ENCODE measurements around the gene FOXP1. TPM values are rescaled to one million over a fixed set of nuclear protein-coding genes. Genes with fewer than 3 reads are reported as not detected.

The FOXP1 gene
- total and polyA plus RNA-seq, 8 donors: 12.3 to 215 (median 117) TPM

DNA sequence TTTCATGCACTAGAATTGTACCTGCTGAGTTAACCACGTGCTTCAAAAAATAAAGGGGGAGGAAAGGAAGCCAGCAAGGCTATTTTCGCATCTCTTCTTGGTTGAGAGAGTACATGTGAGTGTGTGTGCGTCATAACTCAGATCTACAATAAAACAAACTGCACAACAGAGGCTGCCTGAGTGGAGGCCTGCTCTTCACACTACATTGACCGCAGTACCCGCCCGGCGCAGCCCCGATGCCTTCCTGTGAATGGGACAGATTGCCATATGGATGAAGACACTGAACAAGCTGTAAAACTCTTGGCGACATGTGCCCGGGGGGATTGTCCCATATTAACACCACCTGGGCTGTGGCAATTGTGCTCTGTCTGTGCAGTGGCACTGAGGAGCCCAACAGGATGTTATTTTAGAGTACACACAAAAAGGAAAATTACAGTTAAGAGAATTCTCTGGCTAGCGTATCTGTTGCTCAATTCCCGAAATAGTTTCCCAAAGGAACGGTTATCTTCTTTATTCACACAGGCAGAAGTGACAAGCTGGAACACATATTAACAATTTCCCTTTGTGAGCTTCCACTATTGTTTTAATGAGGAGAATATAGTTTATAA is 551.5 kb downstream of the FOXP1 start:
- H3K4me1 ChIP-seq: peaks cover 27 to 72% (median 45%) of the 10 kb centered on the region in 4 donors
- H3K36me3 ChIP-seq: peaks cover 10 to 67% (median 45%) of the 10 kb centered on the region in 4 donors
- no peak overlapping the region for H3K4me3 ChIP-seq
- WGBS, 5 donors: 73 to 88% (median 84%) methylated on average over 13 of the region's 13 CpGs
- peak overlapping the region in 3 of 5 donors; percentile 23 to 55 (median 25) for H3K27ac ChIP-seq
- intact Hi-C loops (cut with DNase I; ENCODE audit: low total_unique reads): no loop called here
- H3K9me3 ChIP-seq: no peaks in the 10 kb centered on the region
- no peak for DNase-seq
- no peaks in the 10 kb centered on the region for H3K27me3 ChIP-seq
- TF ChIP-seq, protein P1, sequence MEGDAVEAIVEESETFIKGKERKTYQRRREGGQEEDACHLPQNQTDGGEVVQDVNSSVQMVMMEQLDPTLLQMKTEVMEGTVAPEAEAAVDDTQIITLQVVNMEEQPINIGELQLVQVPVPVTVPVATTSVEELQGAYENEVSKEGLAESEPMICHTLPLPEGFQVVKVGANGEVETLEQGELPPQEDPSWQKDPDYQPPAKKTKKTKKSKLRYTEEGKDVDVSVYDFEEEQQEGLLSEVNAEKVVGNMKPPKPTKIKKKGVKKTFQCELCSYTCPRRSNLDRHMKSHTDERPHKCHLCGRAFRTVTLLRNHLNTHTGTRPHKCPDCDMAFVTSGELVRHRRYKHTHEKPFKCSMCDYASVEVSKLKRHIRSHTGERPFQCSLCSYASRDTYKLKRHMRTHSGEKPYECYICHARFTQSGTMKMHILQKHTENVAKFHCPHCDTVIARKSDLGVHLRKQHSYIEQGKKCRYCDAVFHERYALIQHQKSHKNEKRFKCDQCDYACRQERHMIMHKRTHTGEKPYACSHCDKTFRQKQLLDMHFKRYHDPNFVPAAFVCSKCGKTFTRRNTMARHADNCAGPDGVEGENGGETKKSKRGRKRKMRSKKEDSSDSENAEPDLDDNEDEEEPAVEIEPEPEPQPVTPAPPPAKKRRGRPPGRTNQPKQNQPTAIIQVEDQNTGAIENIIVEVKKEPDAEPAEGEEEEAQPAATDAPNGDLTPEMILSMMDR (IDR thresholded peaks at IDR 0.05): no peak
- TF ChIP-seq POLR2AphosphoS5 (IDR thresholded peaks at IDR 0.05) (no peak), EP300 (IDR thresholded peaks at IDR 0.05) (no peak), POLR2A (IDR thresholded peaks at IDR 0.05) (no peak)

DNA sequence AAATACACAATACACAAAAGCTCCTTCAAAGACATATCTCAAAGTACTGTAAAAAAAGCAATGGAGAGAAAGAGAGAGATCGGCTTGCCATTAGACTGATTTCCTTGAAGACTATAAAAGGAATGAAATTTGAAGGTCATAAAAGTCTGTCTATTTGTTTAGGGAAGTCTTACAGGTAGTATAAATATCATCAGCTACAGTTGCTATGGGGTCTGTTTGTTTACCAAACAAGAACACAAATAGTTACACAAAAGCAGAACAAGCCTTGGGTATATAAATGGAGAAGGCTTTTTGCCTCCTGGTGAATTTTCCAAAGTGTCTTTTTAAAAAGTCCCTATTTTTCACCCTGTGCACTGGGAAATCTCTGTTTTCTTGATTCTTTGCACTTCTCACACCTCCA is 552.3 kb downstream of the FOXP1 start:
- Histone ChIP-seq H3K27ac (peak overlapping the region in 1 of 5 donors; percentile 55), H3K9me3 (no peaks in the 10 kb centered on the region), H3K36me3 (peaks cover 7 to 59% (median 43%) of the 10 kb centered on the region in 4 donors), H3K4me1 (peaks cover 27 to 77% (median 49%) of the 10 kb centered on the region in 4 donors), H3K27me3 (no peaks in the 10 kb centered on the region), H3K4me3 (no peak overlapping the region)
- no peak for DNase-seq
- intact Hi-C loops (cut with DNase I; ENCODE audit: low total_unique reads): no loop called here
- WGBS, 5 donors: 40 to 58% (median 50%) methylated on average over 1 of the region's 1 CpG
- TF ChIP-seq EP300 (IDR thresholded peaks at IDR 0.05) (no peak), POLR2AphosphoS5 (IDR thresholded peaks at IDR 0.05) (no peak), POLR2A (IDR thresholded peaks at IDR 0.05) (no peak)
- TF ChIP-seq, protein P1 (IDR thresholded peaks at IDR 0.05): no peak

DNA sequence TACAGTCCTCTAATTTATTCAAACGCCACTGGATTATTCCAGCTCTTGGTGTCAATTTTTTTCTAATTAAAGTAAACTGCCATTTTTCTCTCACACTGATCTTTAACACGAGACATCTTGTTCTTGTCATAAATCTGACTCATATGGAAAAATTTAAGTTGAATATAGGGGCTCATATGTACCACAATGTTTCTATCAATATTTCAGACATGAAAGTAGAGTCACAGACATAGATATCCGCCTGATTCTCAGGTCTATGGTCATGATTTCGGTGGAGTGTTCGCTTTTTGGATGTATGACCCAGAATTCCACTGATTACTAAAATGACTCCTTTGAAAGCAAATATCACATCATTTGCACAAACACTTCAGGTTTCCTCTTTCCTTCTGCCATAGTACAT is 552.8 kb downstream of the FOXP1 start:
- no peak for TF ChIP-seq POLR2AphosphoS5 (IDR thresholded peaks at IDR 0.05)
- no peak for TF ChIP-seq POLR2A (IDR thresholded peaks at IDR 0.05)
- TF ChIP-seq, protein P1 (IDR thresholded peaks at IDR 0.05): no peak
- TF ChIP-seq EP300 (IDR thresholded peaks at IDR 0.05): no peak
- intact Hi-C loops (cut with DNase I; ENCODE audit: low total_unique reads): no loop called here
- no peaks in the 10 kb centered on the region for H3K27me3 ChIP-seq
- H3K4me3 ChIP-seq: no peak overlapping the region
- peaks cover 7 to 56% (median 43%) of the 10 kb centered on the region in 4 donors for H3K36me3 ChIP-seq
- WGBS, 5 donors: 86 to 93% (median 87%) methylated on average over 5 of the region's 5 CpGs
- DNase-seq: no peak
- no peaks in the 10 kb centered on the region for H3K9me3 ChIP-seq
- H3K4me1 ChIP-seq: peaks cover 28 to 77% (median 52%) of the 10 kb centered on the region in 4 donors
- H3K27ac ChIP-seq: peak overlapping the region in 1 of 5 donors; percentile 55

DNA sequence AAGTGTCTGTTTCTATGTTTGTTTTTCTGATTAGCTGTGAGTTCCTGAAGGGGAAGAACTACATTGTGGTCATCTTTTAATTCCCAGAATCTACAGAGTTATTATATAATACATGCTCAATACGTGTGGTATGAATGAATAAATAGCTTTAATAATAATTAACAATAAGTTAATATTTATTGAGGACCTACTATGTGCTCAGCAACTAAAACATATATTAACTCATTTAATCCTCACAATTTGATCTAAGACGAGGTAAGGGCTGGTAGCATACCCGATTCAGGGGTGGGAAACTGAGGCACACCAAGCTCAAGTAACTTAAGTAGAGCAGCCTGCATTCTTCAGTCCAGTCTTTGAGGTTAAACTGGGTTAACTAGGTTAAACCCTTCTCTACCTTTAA is 553.8 kb downstream of the FOXP1 start:
- TF ChIP-seq POLR2AphosphoS5 (IDR thresholded peaks at IDR 0.05): no peak
- TF ChIP-seq, protein P1 (IDR thresholded peaks at IDR 0.05): no peak
- no peak for TF ChIP-seq EP300 (IDR thresholded peaks at IDR 0.05)
- no peak for TF ChIP-seq POLR2A (IDR thresholded peaks at IDR 0.05)

More for the DNA sequence above, 553.8 kb downstream of the FOXP1 start:
- Histone ChIP-seq H3K9me3 (no peaks in the 10 kb centered on the region), H3K27me3 (no peaks in the 10 kb centered on the region), H3K36me3 (peaks cover 6 to 49% (median 39%) of the 10 kb centered on the region in 4 donors), H3K27ac (peak overlapping the region in 1 of 5 donors; percentile 55), H3K4me1 (peaks cover 33 to 77% (median 59%) of the 10 kb centered on the region in 4 donors), H3K4me3 (no peak overlapping the region)
- DNase-seq: no peak
- intact Hi-C loops (cut with DNase I; ENCODE audit: low total_unique reads): no loop called here
- 87 to 95% (median 93%) methylated on average over 3 of the region's 3 CpGs for WGBS, 5 donors
